ENCODE measurements around the gene GINS2. TPM values are rescaled to one million over a fixed set of nuclear protein-coding genes. Genes with fewer than 3 reads are reported as not detected.

GINS2 gene
- total RNA-seq, 4 donors from 2014 or later = 0.24 to 1.2 (median 0.55) TPM

GRCh38 chr16:85667841-85668413 is 20.8 kb downstream of the GINS2 start:
- no peak overlapping the region for H3K4me3 ChIP-seq (replicated peaks in 1 of 3)
- H3K27me3 ChIP-seq = no peaks in the 10 kb centered on the region
- no peak overlapping the region for H3K27ac ChIP-seq
- no peak for DNase-seq
- H3K4me1 ChIP-seq = no peaks in the 10 kb centered on the region
- 88% methylated on average over 16 of the region's 16 CpGs for WGBS, 2 donors
- intact Hi-C loops (cut with DNase I) = no loop called here
- no peak for TF ChIP-seq POLR2A (IDR thresholded peaks at IDR 0.05)
- TF ChIP-seq CTCF (IDR thresholded peaks at IDR 0.05) = no peak
- peaks cover 87 to 88% of the 10 kb centered on the region in 2 donors for H3K36me3 ChIP-seq
- no peaks in the 10 kb centered on the region for H3K9me3 ChIP-seq

- intact Hi-C loops (cut with DNase I) = no loop called here
- no peaks in the 10 kb centered on the region for H3K9me3 ChIP-seq
- no peak overlapping the region for H3K4me3 ChIP-seq (replicated peaks in 1 of 3)
- H3K4me1 ChIP-seq = no peaks in the 10 kb centered on the region
- 96 to 100% methylated on average over 7 to 8 of the region's 9 CpGs for WGBS, 2 donors
- no peak for TF ChIP-seq POLR2A (IDR thresholded peaks at IDR 0.05)
- TF ChIP-seq CTCF (IDR thresholded peaks at IDR 0.05) = no peak
- H3K27ac ChIP-seq = no peak overlapping the region
- no peaks in the 10 kb centered on the region for H3K27me3 ChIP-seq
- DNase-seq = no peak
- H3K36me3 ChIP-seq = peaks cover 87% of the 10 kb centered on the region in 2 donors
Measured at GRCh38 chr16:85667261-85667660, 21.5 kb downstream of the GINS2 start.

GRCh38 chr16:85665929-85666328 is 22.8 kb downstream of the GINS2 start:
- peaks cover 89% of the 10 kb centered on the region in 2 donors for H3K36me3 ChIP-seq
- 75 to 91% methylated on average over 11 of the region's 13 CpGs for WGBS, 2 donors
- intact Hi-C loops (cut with DNase I) = no loop called here
- H3K4me1 ChIP-seq = no peaks in the 10 kb centered on the region
- H3K4me3 ChIP-seq (replicated peaks in 1 of 3) = no peak overlapping the region
- no peaks in the 10 kb centered on the region for H3K9me3 ChIP-seq
- H3K27ac ChIP-seq = no peak overlapping the region
- DNase-seq = no peak
- no peaks in the 10 kb centered on the region for H3K27me3 ChIP-seq
- TF ChIP-seq POLR2A (IDR thresholded peaks at IDR 0.05) (no peak), CTCF (IDR thresholded peaks at IDR 0.05) (no peak)

- DNase-seq = no peak
- intact Hi-C loops (cut with DNase I) = no loop called here
- TF ChIP-seq POLR2A (IDR thresholded peaks at IDR 0.05) (no peak), CTCF (IDR thresholded peaks at IDR 0.05) (no peak)
- no peaks in the 10 kb centered on the region for H3K9me3 ChIP-seq
- no peak overlapping the region for H3K27ac ChIP-seq
- 94 to 96% methylated on average over 12 of the region's 12 CpGs for WGBS, 2 donors
- peaks cover 0 to 6% of the 10 kb centered on the region in 2 donors for H3K4me1 ChIP-seq
- no peaks in the 10 kb centered on the region for H3K27me3 ChIP-seq
- H3K36me3 ChIP-seq = peaks cover 88% of the 10 kb centered on the region in 2 donors
- no peak overlapping the region for H3K4me3 ChIP-seq (replicated peaks in 1 of 3)
Measured at GRCh38 chr16:85665373-85665740, 23.4 kb downstream of the GINS2 start.

- intact Hi-C loops (cut with DNase I) = no loop called here
- peaks cover 4 to 11% of the 10 kb centered on the region in 2 donors for H3K4me1 ChIP-seq
- no peak for DNase-seq
- 94 to 98% methylated on average over 27 of the region's 27 CpGs for WGBS, 2 donors
- no peaks in the 10 kb centered on the region for H3K27me3 ChIP-seq
- H3K9me3 ChIP-seq = no peaks in the 10 kb centered on the region
- TF ChIP-seq CTCF (IDR thresholded peaks at IDR 0.05) = no peak
- no peak for TF ChIP-seq POLR2A (IDR thresholded peaks at IDR 0.05)
- H3K4me3 ChIP-seq (replicated peaks in 1 of 3) = no peak overlapping the region
- no peak overlapping the region for H3K27ac ChIP-seq
- H3K36me3 ChIP-seq = peaks cover 83 to 85% of the 10 kb centered on the region in 2 donors
Measured at GRCh38 chr16:85664580-85665372, 24.0 kb downstream of the GINS2 start.

All from thyroid gland (tissue), 4 donors.